ENCODE data around the gene CEMIP.

The CEMIP gene

DNA sequence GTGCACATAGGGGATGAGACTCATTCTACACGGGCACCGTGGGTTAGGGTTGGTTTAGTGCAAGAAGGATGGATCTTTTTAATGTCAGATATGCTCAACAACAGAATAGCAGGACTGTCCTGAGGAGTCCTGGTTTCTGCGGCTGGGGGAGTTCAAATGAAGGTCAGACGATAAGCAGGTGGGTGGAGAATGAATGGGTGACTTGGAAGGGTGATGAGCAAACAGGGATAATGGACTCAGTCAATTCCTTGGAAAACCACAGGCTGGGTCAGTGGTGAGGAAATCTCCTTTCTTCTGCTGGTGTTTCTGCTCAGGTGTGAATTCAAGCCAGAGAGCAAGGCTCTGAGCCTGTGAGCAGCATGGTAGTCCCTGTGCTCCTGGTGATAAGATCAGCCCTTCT lies 150.5 kb downstream of the CEMIP start:
- Histone ChIP-seq H3K36me3 (no peaks in the 10 kb centered on the region), H3K27ac (no peak overlapping the region), H3K4me3 (no peak overlapping the region), H3K9ac (no peak overlapping the region), H4K20me1 (no peaks in the 10 kb centered on the region), H3K27me3 (no peaks in the 10 kb centered on the region), H3K9me3 (replicated peaks in 1 of 11) (no peaks in the 10 kb centered on the region), H3K4me1 (peaks cover 0 to 2% (median under 1%) of the 10 kb centered on the region in 10 experiments; a peak in 3 of 20 replicates), H3K4me2 (no peak overlapping the region)
- no peak for TF ChIP-seq Cebpa-rat (IDR thresholded peaks at IDR 0.05)

DNA sequence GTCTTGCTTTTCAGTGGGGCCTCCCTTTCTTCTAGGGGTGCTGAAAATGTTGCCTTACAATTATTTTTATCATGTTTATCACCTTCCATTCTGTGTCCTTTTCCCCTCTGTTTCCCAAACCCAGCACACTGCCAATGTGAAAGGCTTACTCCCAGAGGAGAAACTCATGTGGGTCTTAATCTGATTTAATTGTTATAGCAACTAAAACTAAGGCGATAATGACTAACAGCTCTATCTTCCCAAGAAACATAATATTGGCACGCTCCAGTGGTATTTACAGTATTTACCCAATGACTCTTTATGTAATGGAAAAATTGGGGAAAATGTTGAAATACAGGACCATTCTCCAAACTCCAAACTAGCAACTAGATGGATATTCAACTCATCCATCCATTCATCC lies 152.0 kb downstream of the CEMIP start:
- H3K27ac ChIP-seq = no peak overlapping the region
- H3K36me3 ChIP-seq = no peaks in the 10 kb centered on the region
- H3K27me3 ChIP-seq = no peaks in the 10 kb centered on the region
- H4K20me1 ChIP-seq = no peaks in the 10 kb centered on the region
- peaks cover 0 to 7% (median 2%) of the 10 kb centered on the region in 10 experiments; a peak in 3 of 20 replicates for H3K4me1 ChIP-seq
- no peak overlapping the region for H3K4me3 ChIP-seq
- H3K4me2 ChIP-seq = no peak overlapping the region
- H3K9me3 ChIP-seq (replicated peaks in 1 of 11) = no peaks in the 10 kb centered on the region
- no peak for TF ChIP-seq Cebpa-rat (IDR thresholded peaks at IDR 0.05)
- no peak overlapping the region for H3K9ac ChIP-seq

DNA sequence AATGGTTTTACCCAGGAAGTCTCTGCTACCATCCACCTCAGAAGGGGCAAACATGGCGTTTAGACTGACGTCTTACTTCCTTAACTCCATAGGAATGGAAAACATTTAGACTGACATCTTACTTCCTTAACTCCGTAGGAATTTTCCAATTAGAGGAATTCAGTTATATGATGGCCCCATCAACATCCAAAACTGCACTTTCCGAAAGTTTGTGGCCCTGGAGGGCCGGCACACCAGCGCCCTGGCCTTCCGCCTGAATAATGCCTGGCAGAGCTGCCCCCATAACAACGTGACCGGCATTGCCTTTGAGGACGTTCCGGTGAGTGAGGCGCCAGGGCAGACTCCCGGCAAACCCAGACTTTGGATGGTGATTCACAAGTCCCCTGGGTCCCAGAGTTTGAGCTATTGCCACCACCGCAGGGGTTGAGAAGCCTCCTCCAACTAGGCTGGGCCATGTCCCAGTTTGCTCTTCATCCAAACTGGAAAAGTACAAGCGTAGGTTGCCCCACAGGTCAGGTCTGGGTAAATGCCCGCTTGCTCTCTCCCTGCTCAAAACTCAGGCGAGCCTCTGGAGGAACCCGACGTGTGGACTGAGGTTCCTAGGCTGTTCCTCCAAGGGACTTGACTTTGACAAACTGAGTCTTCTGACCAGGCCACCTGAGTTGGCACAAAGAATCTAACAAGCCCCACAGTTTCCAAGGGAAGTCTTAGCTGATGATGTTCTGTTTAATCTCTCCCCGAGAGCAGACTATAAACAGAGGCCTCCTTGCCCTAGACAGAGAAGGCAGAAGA lies 152.7 kb downstream of the CEMIP start:
- no peaks in the 10 kb centered on the region for H4K20me1 ChIP-seq
- H3K27me3 ChIP-seq = no peaks in the 10 kb centered on the region
- TF ChIP-seq Cebpa-rat (IDR thresholded peaks at IDR 0.05) = no peak
- no peaks in the 10 kb centered on the region for H3K9me3 ChIP-seq (replicated peaks in 1 of 11)
- H3K4me2 ChIP-seq = no peak overlapping the region
- no peak overlapping the region for H3K4me3 ChIP-seq
- no peak overlapping the region for H3K9ac ChIP-seq
- peaks cover 0 to 6% (median 0%) of the 10 kb centered on the region in 11 experiments; a peak in 3 of 22 replicates for H3K36me3 ChIP-seq
- peaks cover 0 to 7% (median 2%) of the 10 kb centered on the region in 10 experiments; a peak in 3 of 20 replicates for H3K4me1 ChIP-seq
- no peak overlapping the region for H3K27ac ChIP-seq

DNA sequence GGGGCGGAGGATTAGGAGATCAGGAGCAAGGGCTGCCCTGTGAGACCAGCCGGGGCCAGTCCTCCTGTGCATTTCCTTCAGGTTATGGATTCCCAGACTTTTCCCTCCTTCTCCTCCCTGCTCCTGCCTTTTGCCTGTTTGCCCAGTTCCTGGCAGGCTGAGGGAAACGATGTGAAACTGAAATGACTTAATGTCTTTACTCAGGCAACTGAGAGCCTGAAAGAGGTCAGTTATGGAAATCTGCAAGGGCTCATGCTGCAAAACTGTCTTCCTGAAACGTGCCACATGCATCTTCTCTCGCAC lies 153.3 kb downstream of the CEMIP start:
- Histone ChIP-seq H3K36me3 (peaks cover 0 to 9% (median 0%) of the 10 kb centered on the region in 11 experiments; a peak in 3 of 22 replicates), H3K27me3 (no peaks in the 10 kb centered on the region), H3K9me3 (replicated peaks in 1 of 11) (no peaks in the 10 kb centered on the region), H3K4me1 (peaks cover 0 to 7% (median 2%) of the 10 kb centered on the region in 10 experiments; a peak in 3 of 20 replicates), H3K9ac (no peak overlapping the region), H3K4me2 (no peak overlapping the region), H3K4me3 (no peak overlapping the region), H4K20me1 (no peaks in the 10 kb centered on the region), H3K27ac (no peak overlapping the region)
- no peak for TF ChIP-seq Cebpa-rat (IDR thresholded peaks at IDR 0.05)

DNA sequence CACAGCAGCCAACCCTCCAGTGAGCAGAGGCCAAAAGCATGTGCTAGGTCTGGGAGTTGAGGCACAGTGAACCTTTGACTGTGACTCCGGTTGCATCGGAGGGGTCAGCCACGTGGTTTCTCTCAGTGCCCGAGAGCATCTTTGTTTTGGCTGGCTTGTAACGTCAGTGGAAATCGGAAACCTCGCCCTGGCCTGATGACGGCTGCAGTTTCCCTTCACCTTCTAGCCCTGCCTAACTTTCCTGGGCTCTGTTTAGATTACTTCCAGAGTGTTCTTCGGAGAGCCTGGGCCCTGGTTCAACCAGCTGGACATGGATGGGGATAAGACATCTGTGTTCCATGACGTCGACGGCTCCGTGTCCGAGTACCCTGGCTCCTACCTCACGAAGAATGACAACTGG lies 153.8 kb downstream of the CEMIP start:
- H3K27me3 ChIP-seq = no peaks in the 10 kb centered on the region
- no peak overlapping the region for H3K27ac ChIP-seq
- no peaks in the 10 kb centered on the region for H3K9me3 ChIP-seq (replicated peaks in 1 of 11)
- no peak overlapping the region for H3K9ac ChIP-seq
- H3K4me2 ChIP-seq = no peak overlapping the region
- TF ChIP-seq Cebpa-rat (IDR thresholded peaks at IDR 0.05) = no peak
- no peak overlapping the region for H3K4me3 ChIP-seq
- no peaks in the 10 kb centered on the region for H4K20me1 ChIP-seq
- peaks cover 0 to 14% (median 0%) of the 10 kb centered on the region in 11 experiments; a peak in 4 of 22 replicates for H3K36me3 ChIP-seq
- peaks cover 0 to 7% (median 2%) of the 10 kb centered on the region in 10 experiments; a peak in 3 of 20 replicates for H3K4me1 ChIP-seq

DNA sequence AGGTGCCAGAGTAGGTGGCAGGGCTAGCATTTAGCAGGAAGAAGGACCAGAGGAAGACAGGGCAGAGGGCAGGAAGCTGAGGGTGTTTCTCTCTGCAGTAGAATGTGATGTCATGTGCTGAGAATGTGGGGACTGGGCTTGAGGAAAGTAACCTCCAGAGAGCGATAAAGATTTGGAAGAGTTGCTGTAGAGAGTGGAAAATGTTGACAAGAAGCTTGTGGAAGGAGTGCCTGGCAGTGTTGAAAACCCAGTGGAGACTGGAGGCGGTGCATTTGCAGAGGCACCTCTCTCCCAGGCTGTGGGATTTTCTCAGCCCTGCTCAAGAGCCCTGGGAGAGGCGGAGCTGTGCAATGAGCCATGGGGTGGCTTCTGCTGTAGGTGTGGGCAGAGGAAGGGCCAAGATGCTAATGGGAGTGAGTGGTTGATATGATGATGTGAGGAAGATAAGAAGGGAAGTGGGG lies 155.6 kb downstream of the CEMIP start:
- Histone ChIP-seq H3K9me3 (replicated peaks in 1 of 11) (no peaks in the 10 kb centered on the region), H4K20me1 (no peaks in the 10 kb centered on the region), H3K36me3 (peaks cover 0 to 16% (median 0%) of the 10 kb centered on the region in 11 experiments; a peak in 4 of 22 replicates), H3K9ac (no peak overlapping the region), H3K27ac (no peak overlapping the region), H3K4me2 (peak overlapping the region in 3 of 11 experiments; percentile 4 to 14 (median 5); a peak in 2 of 22 replicates), H3K4me1 (peaks cover 0 to 7% (median 2%) of the 10 kb centered on the region in 10 experiments; a peak in 3 of 20 replicates), H3K27me3 (no peaks in the 10 kb centered on the region), H3K4me3 (no peak overlapping the region)
- no peak for TF ChIP-seq Cebpa-rat (IDR thresholded peaks at IDR 0.05)

DNA sequence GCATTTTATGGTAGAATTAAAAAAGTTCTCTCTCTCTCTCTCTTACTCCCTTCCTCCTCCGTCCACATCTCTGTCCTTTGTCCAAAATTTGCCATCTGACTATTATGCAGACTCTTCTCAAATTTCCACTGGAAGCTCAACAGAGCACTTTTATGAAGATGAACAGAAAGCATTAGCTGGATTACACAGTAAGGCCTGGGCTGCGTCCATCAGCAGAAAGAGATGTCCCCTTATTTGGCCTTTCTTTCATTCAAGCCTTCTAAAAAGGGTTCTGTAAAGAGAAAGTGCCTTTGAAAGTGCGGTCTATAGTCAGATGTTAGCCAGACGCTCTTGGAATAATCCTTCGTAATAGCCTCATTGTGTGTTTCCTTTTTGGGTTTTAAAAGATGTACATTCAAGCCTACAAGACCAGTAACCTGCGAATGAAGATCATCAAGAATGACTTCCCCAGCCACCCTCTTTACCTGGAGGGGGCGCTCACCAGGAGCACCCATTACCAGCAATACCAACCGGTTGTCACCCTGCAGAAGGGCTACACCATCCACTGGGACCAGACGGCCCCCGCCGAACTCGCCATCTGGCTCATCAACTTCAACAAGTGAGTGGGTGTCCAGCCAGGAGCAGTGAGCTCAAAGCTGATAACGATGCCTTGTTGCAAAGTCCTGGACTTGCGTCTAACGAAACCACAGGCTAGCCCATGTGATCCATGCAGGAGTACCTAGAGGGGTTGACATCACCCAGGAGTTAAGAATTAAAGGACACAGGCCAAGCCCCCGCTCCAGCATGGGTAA lies 157.3 kb downstream of the CEMIP start:
- H3K36me3 ChIP-seq = peaks cover 2 to 30% (median 9%) of the 10 kb centered on the region in 11 experiments; a peak in 12 of 22 replicates
- H4K20me1 ChIP-seq = no peaks in the 10 kb centered on the region; a peak in 1 of 22 replicates
- no peak overlapping the region for H3K4me2 ChIP-seq
- no peaks in the 10 kb centered on the region for H3K9me3 ChIP-seq (replicated peaks in 1 of 11)
- TF ChIP-seq Cebpa-rat (IDR thresholded peaks at IDR 0.05) = no peak
- H3K9ac ChIP-seq = no peak overlapping the region
- H3K27me3 ChIP-seq = no peaks in the 10 kb centered on the region
- H3K4me1 ChIP-seq = peaks cover 0 to 7% (median 2%) of the 10 kb centered on the region in 10 experiments; a peak in 3 of 20 replicates
- no peak overlapping the region for H3K27ac ChIP-seq
- H3K4me3 ChIP-seq = no peak overlapping the region

DNA sequence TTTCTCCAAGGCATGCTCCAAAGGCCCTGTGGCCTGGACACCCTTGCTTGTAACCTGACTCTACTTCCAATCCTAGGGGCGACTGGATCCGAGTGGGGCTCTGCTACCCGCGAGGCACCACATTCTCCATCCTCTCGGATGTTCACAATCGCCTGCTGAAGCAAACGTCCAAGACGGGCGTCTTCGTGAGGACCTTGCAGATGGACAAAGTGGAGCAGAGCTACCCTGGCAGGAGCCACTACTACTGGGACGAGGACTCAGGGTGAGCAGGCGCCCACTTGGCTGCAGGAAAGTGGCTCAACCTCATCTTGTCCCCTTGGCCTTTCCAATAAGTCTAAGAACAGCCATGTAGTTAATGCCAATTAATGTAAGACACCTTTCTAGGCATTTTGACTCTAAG lies 158.5 kb downstream of the CEMIP start:
- no peaks in the 10 kb centered on the region for H3K27me3 ChIP-seq
- H3K9me3 ChIP-seq (replicated peaks in 1 of 11) = no peaks in the 10 kb centered on the region
- H3K9ac ChIP-seq = no peak overlapping the region
- TF ChIP-seq Cebpa-rat (IDR thresholded peaks at IDR 0.05) = no peak
- H3K4me2 ChIP-seq = no peak overlapping the region
- H3K36me3 ChIP-seq = peaks cover 10 to 42% (median 20%) of the 10 kb centered on the region in 11 experiments; a peak in 17 of 22 replicates
- peaks cover 0 to 7% (median 2%) of the 10 kb centered on the region in 10 experiments; a peak in 3 of 20 replicates for H3K4me1 ChIP-seq
- no peak overlapping the region for H3K27ac ChIP-seq
- H4K20me1 ChIP-seq = peaks cover 0 to under 1% (median 0%) of the 10 kb centered on the region in 11 experiments; a peak in 1 of 22 replicates
- H3K4me3 ChIP-seq = no peak overlapping the region

DNA sequence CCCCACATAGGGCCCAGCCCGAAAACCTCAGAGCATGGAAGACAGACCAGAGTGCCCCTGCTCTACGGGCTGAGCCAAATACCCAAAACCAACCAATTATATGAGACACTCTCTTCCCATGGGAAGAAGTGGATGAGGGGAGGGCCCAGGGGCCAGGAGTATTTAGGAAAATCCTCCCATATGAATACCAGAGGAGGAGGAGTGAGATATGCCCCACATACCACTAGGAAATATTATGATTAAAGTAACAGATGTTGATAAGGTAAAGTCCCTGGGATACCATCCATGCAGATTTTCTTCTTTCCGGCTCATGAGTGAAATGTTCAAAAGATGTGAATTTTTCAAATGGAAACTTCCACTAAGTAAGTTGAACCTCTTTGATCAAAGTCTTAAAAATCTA lies 160.0 kb downstream of the CEMIP start:
- no peak for TF ChIP-seq Cebpa-rat (IDR thresholded peaks at IDR 0.05)
- Histone ChIP-seq H3K27ac (no peak overlapping the region), H3K4me2 (no peak overlapping the region), H3K27me3 (no peaks in the 10 kb centered on the region), H3K36me3 (peaks cover 15 to 57% (median 30%) of the 10 kb centered on the region in 11 experiments; a peak in 17 of 22 replicates), H3K4me1 (peaks cover 0 to 7% (median 2%) of the 10 kb centered on the region in 10 experiments; a peak in 3 of 20 replicates), H3K9ac (no peak overlapping the region), H4K20me1 (peaks cover 0 to 11% (median 0%) of the 10 kb centered on the region in 11 experiments; a peak in 1 of 22 replicates), H3K4me3 (no peak overlapping the region), H3K9me3 (replicated peaks in 1 of 11) (no peaks in the 10 kb centered on the region)

Measured in BLaER1 treated with 17β-estradiol and CSF1 and Interleukin-3, amounts not matched to agents 10 nM and 100 nM (cell line).